ENCODE results near the gene LLPH.

Gene LLPH

DNA sequence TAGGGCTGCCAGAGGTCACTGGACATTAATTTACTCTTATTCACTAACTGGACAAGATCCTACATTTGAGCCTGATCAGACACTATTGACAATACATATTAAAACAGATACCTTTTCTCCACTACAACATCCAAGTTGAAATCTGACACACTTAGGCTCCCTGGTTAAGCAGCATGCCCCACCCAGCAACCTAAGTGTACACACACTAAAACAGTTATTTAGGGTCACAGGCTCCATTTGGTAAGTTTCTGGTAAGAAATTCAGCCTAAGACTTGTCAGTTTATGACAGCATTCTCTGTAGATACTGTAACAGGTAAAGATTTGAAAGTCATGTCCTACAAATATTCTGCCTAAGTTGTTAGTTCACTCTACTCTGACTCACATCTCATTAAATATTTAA, 12.3 kb upstream of the LLPH start:
- no peak overlapping the region for H3K4me3 ChIP-seq (ENCODE audit: low read length)
- TF ChIP-seq, protein P1, sequence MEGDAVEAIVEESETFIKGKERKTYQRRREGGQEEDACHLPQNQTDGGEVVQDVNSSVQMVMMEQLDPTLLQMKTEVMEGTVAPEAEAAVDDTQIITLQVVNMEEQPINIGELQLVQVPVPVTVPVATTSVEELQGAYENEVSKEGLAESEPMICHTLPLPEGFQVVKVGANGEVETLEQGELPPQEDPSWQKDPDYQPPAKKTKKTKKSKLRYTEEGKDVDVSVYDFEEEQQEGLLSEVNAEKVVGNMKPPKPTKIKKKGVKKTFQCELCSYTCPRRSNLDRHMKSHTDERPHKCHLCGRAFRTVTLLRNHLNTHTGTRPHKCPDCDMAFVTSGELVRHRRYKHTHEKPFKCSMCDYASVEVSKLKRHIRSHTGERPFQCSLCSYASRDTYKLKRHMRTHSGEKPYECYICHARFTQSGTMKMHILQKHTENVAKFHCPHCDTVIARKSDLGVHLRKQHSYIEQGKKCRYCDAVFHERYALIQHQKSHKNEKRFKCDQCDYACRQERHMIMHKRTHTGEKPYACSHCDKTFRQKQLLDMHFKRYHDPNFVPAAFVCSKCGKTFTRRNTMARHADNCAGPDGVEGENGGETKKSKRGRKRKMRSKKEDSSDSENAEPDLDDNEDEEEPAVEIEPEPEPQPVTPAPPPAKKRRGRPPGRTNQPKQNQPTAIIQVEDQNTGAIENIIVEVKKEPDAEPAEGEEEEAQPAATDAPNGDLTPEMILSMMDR (conservative IDR thresholded peaks at IDR 0.05; ENCODE audit: low read length) = no peak
- no peak for DNase-seq (ENCODE audit: low read depth)

DNA sequence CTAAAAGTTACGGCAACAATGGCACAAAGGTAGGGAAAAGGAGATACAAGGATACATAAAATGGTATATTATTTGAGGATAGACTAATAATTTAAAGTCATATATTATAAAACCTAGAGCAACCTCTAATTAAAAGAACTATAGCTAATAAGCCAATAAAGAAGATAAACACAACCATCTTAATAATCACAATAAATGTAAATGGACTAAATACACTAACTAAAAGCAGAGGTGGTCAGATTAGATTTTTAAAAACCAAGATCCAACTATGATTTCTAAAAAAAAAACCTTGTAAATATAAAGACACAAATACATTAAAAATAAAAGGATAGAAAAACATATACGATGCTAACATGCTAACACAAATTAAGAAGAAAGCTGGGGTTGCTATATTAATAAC, 10.7 kb upstream of the LLPH start:
- TF ChIP-seq, protein P1 (conservative IDR thresholded peaks at IDR 0.05; ENCODE audit: low read length) = no peak
- DNase-seq (ENCODE audit: low read depth) = no peak
- no peak overlapping the region for H3K4me3 ChIP-seq (ENCODE audit: low read length)

DNA sequence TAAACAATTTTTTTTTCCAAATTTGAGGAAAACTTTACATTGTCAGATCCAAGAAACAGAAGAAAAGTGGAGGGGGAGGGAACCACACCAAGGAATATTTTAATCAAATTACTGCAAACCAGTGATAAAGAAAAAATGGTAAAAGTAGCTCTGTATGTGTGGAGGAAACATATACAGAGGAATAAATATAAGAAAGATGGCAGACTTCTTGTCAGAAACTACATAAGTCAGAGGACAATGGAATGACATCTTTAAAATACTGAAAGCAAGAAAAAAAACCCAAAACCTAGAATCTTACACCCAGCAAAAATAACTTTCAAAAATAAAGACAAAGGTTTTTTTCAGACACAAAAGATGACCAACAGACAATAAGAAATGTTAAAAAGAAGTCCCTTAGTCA, 10.2 kb upstream of the LLPH start:
- DNase-seq (ENCODE audit: low read depth) = no peak
- no peak overlapping the region for H3K4me3 ChIP-seq (ENCODE audit: low read length)
- TF ChIP-seq, protein P1 (conservative IDR thresholded peaks at IDR 0.05; ENCODE audit: low read length) = no peak

DNA sequence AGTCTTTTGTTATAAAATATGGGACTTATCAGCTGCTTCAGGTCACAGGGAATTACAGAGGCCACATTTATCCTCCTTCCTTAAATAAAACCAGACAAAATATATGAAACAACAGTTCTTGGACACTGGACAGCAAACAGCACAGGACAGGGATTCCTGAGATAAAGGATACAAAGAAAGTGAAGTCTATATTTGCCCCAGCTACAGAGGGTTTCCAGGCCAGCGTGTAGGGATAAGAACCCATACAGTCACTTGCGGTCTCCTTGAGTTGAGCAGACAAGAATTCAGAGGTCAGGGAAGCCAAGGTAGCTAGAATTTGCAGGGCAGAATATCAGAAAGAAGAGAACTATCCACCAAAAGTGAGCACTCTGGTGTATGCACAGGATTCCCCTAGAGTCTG, 8.8 kb upstream of the LLPH start:
- DNase-seq (ENCODE audit: low read depth) = no peak
- H3K4me3 ChIP-seq (ENCODE audit: low read length) = no peak overlapping the region
- TF ChIP-seq, protein P1 (conservative IDR thresholded peaks at IDR 0.05; ENCODE audit: low read length) = no peak

DNA sequence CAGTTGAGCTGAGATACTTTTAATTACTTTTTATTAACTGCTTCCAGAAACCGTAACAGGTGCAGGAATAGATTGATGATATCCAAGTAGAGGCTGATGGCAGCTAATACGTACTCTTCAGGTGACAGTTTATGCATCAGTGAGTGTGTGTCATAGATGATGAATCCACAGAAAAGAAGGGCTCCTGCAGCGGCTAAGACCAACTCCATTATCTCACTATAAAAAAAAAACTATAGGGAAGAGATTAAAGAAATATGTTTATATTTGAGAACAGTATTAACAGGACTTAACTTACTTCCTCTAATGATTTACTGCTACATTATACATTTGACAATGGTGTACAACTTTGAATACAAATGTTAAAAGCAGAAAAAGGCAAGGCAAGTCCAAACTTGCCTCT, 7.4 kb upstream of the LLPH start:
- H3K4me3 ChIP-seq (ENCODE audit: low read length) = no peak overlapping the region
- no peak for DNase-seq (ENCODE audit: low read depth)
- TF ChIP-seq, protein P1 (conservative IDR thresholded peaks at IDR 0.05; ENCODE audit: low read length) = no peak

DNA sequence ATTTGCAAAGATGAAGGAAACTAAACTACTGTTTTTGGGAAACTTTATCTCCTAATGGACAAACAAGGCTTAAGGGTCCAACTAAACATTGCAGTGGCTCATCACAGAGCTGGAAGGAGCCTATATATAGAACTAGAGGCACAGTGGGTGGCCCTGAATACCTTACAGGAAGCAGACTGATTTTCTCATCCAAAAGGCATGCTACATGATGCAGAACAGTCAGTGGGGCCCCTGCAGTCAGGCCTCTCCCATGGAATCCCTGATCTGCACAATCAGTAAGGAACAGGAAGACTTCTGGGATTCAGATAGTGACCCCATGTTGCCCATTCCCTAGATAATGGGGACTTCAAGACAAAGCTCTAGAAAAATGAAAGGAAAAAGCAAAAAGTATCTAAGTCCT, 1.9 kb upstream of the LLPH start:
- no peak overlapping the region for H3K4me3 ChIP-seq (ENCODE audit: low read length)
- TF ChIP-seq, protein P1 (conservative IDR thresholded peaks at IDR 0.05; ENCODE audit: low read length) = no peak
- peak; percentile 72 for DNase-seq (ENCODE audit: low read depth)

DNA sequence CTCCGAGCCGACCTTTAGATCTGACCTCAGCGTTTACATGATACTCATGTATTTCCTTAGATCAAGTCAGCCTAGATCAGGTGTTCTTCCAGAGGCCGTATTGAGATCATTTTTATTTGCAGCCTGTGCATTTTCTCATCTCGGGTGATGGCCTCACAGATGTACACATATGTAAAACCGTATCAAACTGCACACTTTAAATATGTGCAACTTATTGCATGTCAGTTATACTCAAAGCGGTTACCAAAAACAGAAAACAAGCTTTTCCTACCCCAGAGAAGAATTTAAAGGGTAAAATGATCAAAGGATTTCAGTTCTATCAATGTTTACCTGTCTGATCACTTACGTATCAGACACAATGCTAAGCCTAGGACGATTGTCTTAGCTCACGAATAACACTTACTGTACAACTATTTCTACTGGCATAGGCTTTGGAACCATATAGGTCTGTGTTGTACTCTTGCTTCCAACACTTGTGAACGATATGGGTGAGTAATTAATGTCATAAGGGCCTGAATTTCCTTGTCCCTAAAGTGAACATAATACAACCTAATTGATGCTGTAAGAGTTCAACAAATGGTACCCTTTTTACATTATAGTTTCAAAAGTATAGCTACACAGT, 628 bp upstream of the LLPH start:
- no peak for DNase-seq (ENCODE audit: low read depth)
- TF ChIP-seq, protein P1 (conservative IDR thresholded peaks at IDR 0.05; ENCODE audit: low read length) = no peak

More for the DNA sequence above, 628 bp upstream of the LLPH start:
- H3K4me3 ChIP-seq (ENCODE audit: low read length) = peak overlapping the region; percentile 99

Measured in AG10803 (cell line).